ENCODE measurements around the gene PDGFD.

Gene PDGFD

GRCh38 chr11:104009744-104010143 is 154.2 kb downstream of the PDGFD start:
- intact Hi-C loops (cut with DNase I), result no loop called here
- DNase-seq, result no peak

- DNase-seq, result no peak
- intact Hi-C loops (cut with DNase I), result no loop called here
Observed at GRCh38 chr11:104005234-104005855, 158.6 kb downstream of the PDGFD start.

DNA sequence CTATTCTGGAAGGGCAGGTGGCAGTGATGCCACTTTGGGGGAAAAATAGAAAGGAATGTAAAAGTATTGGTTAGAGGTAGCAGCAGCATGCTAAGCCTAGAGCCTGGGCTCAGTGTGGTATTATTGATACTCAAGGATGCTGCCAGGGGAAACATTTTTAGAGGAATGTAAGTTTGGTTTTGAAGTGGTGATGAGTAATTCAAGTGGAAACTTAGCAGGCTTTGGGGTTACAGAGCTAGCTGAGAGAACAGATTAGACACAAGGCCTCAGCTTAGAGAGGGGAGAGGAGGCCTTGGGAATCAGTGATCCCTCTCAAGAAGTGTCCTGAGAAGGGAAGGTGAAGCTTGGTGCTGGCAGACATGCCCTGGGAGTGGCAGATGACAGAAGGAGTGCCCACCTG is 160.5 kb downstream of the PDGFD start:
- no peak for DNase-seq
- intact Hi-C loops (cut with DNase I), result no loop called here

- DNase-seq, result peak in 1 of 10 donors; percentile 7
- intact Hi-C loops (cut with DNase I), result no loop called here
Observed at GRCh38 chr11:104001561-104002056, 162.3 kb downstream of the PDGFD start.

DNA sequence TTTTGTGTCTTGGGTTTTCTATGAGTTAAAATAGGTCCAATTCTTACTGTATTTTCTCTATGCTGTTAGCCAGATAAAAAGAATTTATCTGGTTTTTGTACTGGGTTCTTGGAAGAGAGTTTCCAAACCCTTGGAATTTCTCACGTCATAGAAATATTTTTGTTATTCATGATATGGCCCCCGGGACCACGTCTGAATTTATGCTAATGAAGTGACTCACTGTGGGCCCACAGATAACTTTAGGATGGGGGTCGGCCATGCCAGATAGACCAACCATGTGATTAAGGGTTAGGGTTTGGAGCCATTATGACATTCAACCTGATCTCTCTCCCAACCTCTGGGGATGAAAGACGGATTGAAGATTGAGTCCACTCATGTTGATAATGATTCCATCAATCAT is 163.1 kb downstream of the PDGFD start:
- intact Hi-C loops (cut with DNase I), result no loop called here
- no peak for DNase-seq

- DNase-seq, result no peak
- intact Hi-C loops (cut with DNase I), result no loop called here
Observed at GRCh38 chr11:103998826-103999508, 165.0 kb downstream of the PDGFD start.

DNA sequence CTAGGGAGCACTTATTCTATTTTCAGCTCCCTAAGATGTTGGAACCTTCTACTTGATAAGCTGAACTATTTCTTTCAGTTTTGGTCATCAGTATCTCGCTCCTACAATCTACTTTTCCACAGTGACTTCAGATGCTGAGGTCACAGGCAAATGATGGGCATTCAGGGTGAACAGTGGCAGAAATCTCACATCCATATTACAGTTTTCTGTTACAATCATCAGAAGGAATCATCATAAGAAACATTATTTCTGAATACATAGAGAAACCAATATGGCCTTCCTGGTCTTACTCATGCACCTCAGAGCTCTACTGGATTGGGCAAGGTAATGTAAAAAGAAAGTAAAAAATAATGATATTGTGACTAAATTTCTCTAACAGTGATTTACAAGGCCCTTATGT is 166.9 kb downstream of the PDGFD start:
- intact Hi-C loops (cut with DNase I), result no loop called here

DNA sequence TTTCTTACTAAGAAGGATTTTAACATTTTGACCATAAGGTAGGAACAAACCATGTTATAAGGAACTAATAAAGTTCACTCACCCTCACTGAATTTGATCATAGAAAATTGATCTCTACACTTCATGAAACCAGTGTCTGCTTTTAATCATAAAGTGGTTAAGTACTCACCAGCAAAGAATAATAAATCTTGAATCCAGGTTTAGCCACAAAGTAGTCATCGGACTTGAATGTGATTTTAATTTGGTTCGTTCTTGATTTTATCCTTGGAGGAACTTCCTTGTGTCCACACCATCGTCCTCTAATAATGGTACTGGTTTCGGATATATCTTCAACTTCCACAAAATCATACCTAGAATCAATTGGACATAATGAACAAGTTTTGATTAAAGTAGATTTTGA is 168.1 kb downstream of the PDGFD start:
- intact Hi-C loops (cut with DNase I), result no loop called here
- no peak for DNase-seq

More for the DNA sequence above, 166.9 kb downstream of the PDGFD start:
- DNase-seq, result no peak

GRCh38 chr11:103994518-103994917 is 169.4 kb downstream of the PDGFD start:
- DNase-seq, result no peak
- intact Hi-C loops (cut with DNase I), result no loop called here

DNA sequence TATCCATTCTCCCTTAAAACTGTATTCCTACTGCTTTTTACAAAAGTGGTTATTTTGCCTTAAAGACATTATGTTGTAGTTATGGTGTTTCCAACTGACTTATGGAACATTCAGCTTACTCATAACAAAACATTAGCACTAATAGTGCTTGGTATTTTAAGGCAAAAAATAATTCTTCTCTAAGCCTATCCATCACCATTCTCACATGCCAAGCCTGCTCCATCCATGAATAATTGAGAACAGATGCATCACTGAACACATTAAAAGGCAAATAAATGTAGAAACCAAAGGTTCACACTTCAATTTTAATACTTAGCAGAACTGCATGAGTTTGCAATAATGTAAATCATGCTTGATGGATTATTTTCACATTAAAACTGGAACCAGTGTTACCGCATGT is 169.9 kb downstream of the PDGFD start:
- intact Hi-C loops (cut with DNase I), result no loop called here
- no peak for DNase-seq

DNA sequence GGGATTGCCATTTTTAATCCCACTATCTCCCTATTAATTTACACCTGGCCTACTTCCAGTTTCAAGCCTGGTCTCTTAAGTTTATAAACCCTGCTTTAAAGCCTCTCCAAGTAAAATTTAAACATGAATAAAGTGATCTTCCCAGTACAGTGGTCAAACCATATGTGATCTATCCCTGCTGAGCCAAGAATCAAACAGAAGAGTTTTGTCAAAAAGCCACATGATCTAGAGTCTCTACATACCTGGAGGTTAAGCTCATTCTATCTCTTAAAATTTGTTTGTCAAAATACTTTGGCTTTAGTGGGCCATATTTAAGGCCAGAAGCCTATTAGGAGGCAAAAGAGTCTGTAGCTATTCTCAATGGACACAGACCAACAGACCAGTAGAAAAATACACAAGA is 170.4 kb downstream of the PDGFD start:
- no peak for DNase-seq
- intact Hi-C loops (cut with DNase I), result no loop called here

- no peak for DNase-seq
- intact Hi-C loops (cut with DNase I), result no loop called here
Observed at GRCh38 chr11:103988595-103988969, 175.4 kb downstream of the PDGFD start.

GRCh38 chr11:103987629-103988594 is 176.0 kb downstream of the PDGFD start:
- intact Hi-C loops (cut with DNase I), result no loop called here

GRCh38 chr11:103985041-103985440 is 178.9 kb downstream of the PDGFD start:
- DNase-seq, result no peak
- intact Hi-C loops (cut with DNase I), result no loop called here

More at GRCh38 chr11:103987629-103988594, 176.0 kb downstream of the PDGFD start:
- no peak for DNase-seq

DNA sequence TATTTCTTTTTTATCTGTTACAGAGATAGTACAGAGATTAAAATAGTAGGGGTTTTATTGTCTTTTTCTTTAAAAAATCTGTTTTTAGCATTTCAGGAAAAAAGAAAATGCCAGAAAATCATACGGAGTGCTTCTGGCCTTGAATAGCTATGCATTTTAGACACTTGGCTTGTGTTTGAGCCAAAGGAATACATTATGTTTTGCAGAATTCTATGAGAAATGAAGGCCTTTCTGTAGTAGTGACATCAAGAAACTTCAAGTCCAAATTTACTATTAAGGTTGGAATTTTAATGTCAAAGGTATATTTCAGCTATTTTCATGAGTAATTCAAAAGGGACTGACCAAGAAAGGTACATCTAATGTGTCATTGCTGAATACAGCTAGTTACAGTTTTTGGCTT is 183.8 kb downstream of the PDGFD start:
- intact Hi-C loops (cut with DNase I), result no loop called here
- DNase-seq, result no peak

DNA sequence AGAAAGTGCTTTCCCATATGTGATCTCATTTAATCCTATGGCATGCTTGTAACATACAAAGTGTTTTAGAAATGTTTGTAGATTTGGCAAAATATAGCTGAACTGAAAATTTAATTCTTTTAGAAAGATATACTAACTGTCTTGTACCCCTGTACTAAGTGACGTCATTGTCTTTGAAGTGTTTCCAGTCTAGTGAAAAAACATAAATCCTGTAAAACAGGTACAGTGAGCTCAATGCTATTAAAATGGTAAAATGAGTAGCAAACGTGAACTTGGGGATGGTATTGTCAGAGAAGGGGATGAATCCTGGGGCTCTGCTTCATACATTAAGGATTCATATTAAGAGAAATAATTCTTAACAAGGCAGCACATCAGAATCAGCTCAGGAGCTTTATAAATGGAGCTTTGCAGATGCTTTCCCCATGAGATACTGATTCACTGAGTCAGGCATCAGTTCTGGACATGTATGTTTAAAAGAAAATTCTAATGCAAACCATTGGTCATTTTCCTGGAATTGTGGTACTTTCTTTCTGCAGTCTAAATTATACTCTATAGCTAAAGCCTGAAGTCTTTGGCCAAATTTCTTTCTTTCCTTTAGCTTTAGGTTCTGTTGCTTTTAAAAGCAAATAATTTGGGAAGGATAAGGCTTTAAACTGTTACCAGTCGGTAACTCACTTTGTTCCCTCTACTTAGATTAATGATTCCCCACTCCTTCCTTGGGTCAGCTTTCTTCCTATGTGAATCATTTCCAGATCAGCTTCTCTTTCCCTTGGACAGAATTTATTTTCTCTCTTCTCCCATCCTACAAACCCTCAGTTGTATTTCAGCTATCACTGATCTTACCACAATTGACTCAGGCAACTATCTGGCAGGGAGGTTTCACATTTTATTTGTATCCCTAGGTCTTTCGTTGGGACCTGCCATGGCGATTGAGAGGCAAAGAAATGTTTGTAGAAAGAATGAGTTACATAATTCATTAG is 185.0 kb downstream of the PDGFD start:
- intact Hi-C loops (cut with DNase I), result no loop called here

GRCh38 chr11:103972013-103972412 is 191.9 kb downstream of the PDGFD start:
- no peak for DNase-seq
- intact Hi-C loops (cut with DNase I), result no loop called here

More for the DNA sequence above, 185.0 kb downstream of the PDGFD start:
- DNase-seq, result no peak

DNA sequence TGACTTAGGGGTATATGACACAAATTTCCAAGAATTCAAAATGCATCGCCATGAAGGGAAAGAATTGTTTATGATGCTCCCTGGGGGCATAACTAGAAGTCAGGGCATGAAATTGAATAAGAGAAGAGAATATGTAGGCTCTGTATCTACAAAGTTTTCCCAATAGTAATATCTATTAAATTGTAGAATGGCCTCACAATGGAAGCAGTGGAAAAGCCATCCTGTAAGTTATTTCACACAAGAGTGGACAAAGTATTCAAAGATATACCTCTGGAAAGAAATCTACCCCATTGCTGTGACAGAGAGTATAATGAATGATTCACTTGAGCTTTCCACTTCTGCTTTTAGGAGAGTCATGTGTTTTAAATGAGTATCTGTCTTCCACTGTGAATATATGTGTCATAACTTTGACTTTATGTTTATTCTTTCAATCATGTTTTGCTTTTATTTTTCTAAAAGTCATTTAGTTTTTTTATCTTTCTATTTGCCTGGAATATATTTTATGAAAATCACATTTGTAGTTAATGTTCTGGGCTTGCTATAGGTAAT is 193.2 kb downstream of the PDGFD start:
- no peak for DNase-seq
- intact Hi-C loops (cut with DNase I), result no loop called here

- intact Hi-C loops (cut with DNase I), result no loop called here
Observed at GRCh38 chr11:103968685-103969084, 195.3 kb downstream of the PDGFD start.

DNA sequence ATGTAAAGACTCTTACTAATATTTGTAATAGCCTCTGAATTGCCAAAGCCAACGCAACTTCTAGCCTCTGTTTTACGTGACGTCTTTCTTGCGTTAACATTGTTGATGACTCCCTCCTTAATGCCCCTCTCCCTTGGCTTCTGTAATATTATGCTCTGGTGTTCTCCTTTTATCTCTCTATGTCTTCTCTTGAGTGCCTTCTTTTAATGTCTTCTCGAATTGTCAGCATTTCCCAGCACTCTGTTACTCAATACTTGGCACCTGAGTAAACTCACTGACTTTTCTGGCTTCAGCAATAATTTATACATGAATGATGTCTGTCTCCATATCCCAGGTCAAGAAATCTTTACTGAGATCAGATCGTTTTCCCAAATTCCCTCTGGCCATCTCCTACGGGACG is 196.0 kb downstream of the PDGFD start:
- no peak for DNase-seq
- intact Hi-C loops (cut with DNase I), result no loop called here

More at GRCh38 chr11:103968685-103969084, 195.3 kb downstream of the PDGFD start:
- DNase-seq, result no peak

Measured in posterior cingulate gyrus (tissue), 11 donors.